ENCODE measurements around the gene KMO. TPM values are rescaled to one million over a fixed set of nuclear protein-coding genes. Genes with fewer than 3 reads are reported as not detected.

Gene KMO
- total and polyA plus RNA-seq, 2 of the 13 experiments (the other 11 are each of a cell fraction or from before 2014, with no cell fraction given) = 0.01 TPM; not detected in 1

- 0 out of 2 replicates have a peak, but pooled peaks have one; percentile 25 for TF ChIP-seq MTERF4 (CRISPR knock-in tag; IDR thresholded peaks at IDR 0.05)
- TF ChIP-seq ZNF569 (CRISPR knock-in tag; IDR thresholded peaks at IDR 0.05; ENCODE audit: borderline replicate concordance) = no peak
- 0 out of 2 replicates have a peak, but pooled peaks have one; percentile 24 for TF ChIP-seq ZFP82 (CRISPR knock-in tag; IDR thresholded peaks at IDR 0.05; ENCODE audit: borderline replicate concordance)
- TF ChIP-seq ZNF7 (CRISPR knock-in tag; IDR thresholded peaks at IDR 0.05) = no peak
- TF ChIP-seq, protein P1, sequence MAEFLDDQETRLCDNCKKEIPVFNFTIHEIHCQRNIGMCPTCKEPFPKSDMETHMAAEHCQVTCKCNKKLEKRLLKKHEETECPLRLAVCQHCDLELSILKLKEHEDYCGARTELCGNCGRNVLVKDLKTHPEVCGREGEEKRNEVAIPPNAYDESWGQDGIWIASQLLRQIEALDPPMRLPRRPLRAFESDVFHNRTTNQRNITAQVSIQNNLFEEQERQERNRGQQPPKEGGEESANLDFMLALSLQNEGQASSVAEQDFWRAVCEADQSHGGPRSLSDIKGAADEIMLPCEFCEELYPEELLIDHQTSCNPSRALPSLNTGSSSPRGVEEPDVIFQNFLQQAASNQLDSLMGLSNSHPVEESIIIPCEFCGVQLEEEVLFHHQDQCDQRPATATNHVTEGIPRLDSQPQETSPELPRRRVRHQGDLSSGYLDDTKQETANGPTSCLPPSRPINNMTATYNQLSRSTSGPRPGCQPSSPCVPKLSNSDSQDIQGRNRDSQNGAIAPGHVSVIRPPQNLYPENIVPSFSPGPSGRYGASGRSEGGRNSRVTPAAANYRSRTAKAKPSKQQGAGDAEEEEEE (CRISPR knock-in tag; IDR thresholded peaks at IDR 0.05; ENCODE audit: borderline replicate concordance) = no peak
- TF ChIP-seq, protein P2, sequence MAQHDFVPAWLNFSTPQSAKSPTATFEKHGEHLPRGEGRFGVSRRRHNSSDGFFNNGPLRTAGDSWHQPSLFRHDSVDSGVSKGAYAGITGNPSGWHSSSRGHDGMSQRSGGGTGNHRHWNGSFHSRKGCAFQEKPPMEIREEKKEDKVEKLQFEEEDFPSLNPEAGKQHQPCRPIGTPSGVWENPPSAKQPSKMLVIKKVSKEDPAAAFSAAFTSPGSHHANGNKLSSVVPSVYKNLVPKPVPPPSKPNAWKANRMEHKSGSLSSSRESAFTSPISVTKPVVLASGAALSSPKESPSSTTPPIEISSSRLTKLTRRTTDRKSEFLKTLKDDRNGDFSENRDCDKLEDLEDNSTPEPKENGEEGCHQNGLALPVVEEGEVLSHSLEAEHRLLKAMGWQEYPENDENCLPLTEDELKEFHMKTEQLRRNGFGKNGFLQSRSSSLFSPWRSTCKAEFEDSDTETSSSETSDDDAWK (CRISPR knock-in tag; IDR thresholded peaks at IDR 0.05) = no peak
- 0 out of 2 replicates have a peak, but pooled peaks have one; percentile 20 for TF ChIP-seq ZMYM2 (CRISPR knock-in tag; IDR thresholded peaks at IDR 0.05)
- no peak for TF ChIP-seq ZNF567 (CRISPR knock-in tag; IDR thresholded peaks at IDR 0.05; ENCODE audit: borderline replicate concordance)
- TF ChIP-seq ZNF777 (CRISPR knock-in tag; IDR thresholded peaks at IDR 0.05) = no peak
- no peak for TF ChIP-seq FOXC1 (CRISPR knock-in tag; IDR thresholded peaks at IDR 0.05; ENCODE audit: borderline replicate concordance)
- TF ChIP-seq HOMEZ (CRISPR knock-in tag; IDR thresholded peaks at IDR 0.05; ENCODE audit: low read depth) = no peak
- TF ChIP-seq SOX5 (CRISPR knock-in tag; IDR thresholded peaks at IDR 0.05; ENCODE audit: borderline replicate concordance) = no peak
- TF ChIP-seq, protein P3, sequence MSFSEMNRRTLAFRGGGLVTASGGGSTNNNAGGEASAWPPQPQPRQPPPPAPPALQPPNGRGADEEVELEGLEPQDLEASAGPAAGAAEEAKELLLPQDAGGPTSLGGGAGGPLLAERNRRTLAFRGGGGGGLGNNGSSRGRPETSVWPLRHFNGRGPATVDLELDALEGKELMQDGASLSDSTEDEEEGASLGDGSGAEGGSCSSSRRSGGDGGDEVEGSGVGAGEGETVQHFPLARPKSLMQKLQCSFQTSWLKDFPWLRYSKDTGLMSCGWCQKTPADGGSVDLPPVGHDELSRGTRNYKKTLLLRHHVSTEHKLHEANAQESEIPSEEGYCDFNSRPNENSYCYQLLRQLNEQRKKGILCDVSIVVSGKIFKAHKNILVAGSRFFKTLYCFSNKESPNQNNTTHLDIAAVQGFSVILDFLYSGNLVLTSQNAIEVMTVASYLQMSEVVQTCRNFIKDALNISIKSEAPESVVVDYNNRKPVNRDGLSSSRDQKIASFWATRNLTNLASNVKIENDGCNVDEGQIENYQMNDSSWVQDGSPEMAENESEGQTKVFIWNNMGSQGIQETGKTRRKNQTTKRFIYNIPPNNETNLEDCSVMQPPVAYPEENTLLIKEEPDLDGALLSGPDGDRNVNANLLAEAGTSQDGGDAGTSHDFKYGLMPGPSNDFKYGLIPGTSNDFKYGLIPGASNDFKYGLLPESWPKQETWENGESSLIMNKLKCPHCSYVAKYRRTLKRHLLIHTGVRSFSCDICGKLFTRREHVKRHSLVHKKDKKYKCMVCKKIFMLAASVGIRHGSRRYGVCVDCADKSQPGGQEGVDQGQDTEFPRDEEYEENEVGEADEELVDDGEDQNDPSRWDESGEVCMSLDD (CRISPR knock-in tag; IDR thresholded peaks at IDR 0.05; ENCODE audit: borderline replicate concordance) = peak; percentile 39; the same call in 1 of the 2 replicates
- TF ChIP-seq RFX5 (IDR thresholded peaks at IDR 0.05; ENCODE audit: low read depth, low read length) = no peak
- peak; percentile 40; the same call in 1 of the 2 replicates for TF ChIP-seq PATZ1 (CRISPR knock-in tag; IDR thresholded peaks at IDR 0.05)
- no peak for TF ChIP-seq MATR3 (CRISPR knock-in tag; IDR thresholded peaks at IDR 0.05)
- TF ChIP-seq ZNF530 (CRISPR knock-in tag; IDR thresholded peaks at IDR 0.05; ENCODE audit: low read depth) = no peak
- TF ChIP-seq MZF1 (CRISPR knock-in tag; IDR thresholded peaks at IDR 0.05; ENCODE audit: borderline replicate concordance) = no peak
Measured at GRCh38 chr1:241518476-241519307, 13.5 kb upstream of the KMO start (continued).

Data from HepG2 (cell line).